ENCODE measurements around the gene MICB.
"Not testable (repeated sequence)": the region's sequence is repeated elsewhere in the genome, so short reads cannot be mapped to it uniquely, and the experiment has no call there.

MICB gene

GRCh38 chr6:31547727-31548543 lies 50.0 kb downstream of the MICB start:
- H3K4me3 ChIP-seq (ENCODE audit: low read length) = peak overlapping the region; percentile 20
- H3K9ac ChIP-seq (ENCODE audit: low read length) = peak overlapping the region; percentile 91
- H3K27me3 ChIP-seq (ENCODE audit: control insufficient read depth, insufficient read depth, low read length) = no peaks in the 10 kb centered on the region
- no peaks in the 10 kb centered on the region for H3K36me3 ChIP-seq (ENCODE audit: control insufficient read depth, insufficient read depth, low read length)
- no peaks in the 10 kb centered on the region for H3K9me3 ChIP-seq (ENCODE audit: control insufficient read depth, low read length)
- peaks cover 18% of the 10 kb centered on the region for H3K4me1 ChIP-seq (ENCODE audit: control insufficient read depth, insufficient read depth, low read length)

DNA sequence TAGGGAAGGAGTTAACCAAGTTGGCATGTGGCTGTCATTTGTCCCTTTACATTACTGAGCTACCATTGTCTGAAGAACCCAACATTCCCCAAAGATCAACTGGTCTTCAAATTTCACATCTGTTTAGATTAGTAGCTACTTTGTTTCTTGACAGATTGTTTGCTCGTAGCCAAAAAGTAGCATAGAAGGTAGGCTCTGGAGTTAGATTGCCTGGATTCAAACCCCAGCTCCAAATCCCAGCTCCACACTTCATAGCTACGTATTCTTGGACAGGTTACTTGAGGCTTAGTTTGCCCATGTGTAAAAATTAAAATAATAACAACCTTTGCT lies 50.6 kb downstream of the MICB start:
- Histone ChIP-seq H3K4me1 (ENCODE audit: control insufficient read depth, insufficient read depth, low read length) (peaks cover 15% of the 10 kb centered on the region), H3K4me3 (ENCODE audit: low read length) (peak overlapping the region; percentile 20), H3K36me3 (ENCODE audit: control insufficient read depth, insufficient read depth, low read length) (no peaks in the 10 kb centered on the region), H3K27me3 (ENCODE audit: control insufficient read depth, insufficient read depth, low read length) (no peaks in the 10 kb centered on the region), H3K9ac (ENCODE audit: low read length) (peak overlapping the region; percentile 91), H3K9me3 (ENCODE audit: control insufficient read depth, low read length) (no peaks in the 10 kb centered on the region)

GRCh38 chr6:31551371-31551770 lies 53.4 kb downstream of the MICB start:
- H3K9me3 ChIP-seq (ENCODE audit: control insufficient read depth, low read length); H3K36me3 ChIP-seq (ENCODE audit: control insufficient read depth, insufficient read depth, low read length); H3K9ac ChIP-seq (ENCODE audit: low read length); H3K27me3 ChIP-seq (ENCODE audit: control insufficient read depth, insufficient read depth, low read length); H3K4me3 ChIP-seq (ENCODE audit: low read length): not testable (repeated sequence)
- peaks cover 13% of the 10 kb centered on the region for H3K4me1 ChIP-seq (ENCODE audit: control insufficient read depth, insufficient read depth, low read length)

- Histone ChIP-seq H3K4me1 (ENCODE audit: control insufficient read depth, insufficient read depth, low read length) (no peaks in the 10 kb centered on the region), H3K27me3 (ENCODE audit: control insufficient read depth, insufficient read depth, low read length) (no peaks in the 10 kb centered on the region), H3K4me3 (ENCODE audit: low read length) (no peak overlapping the region), H3K9ac (ENCODE audit: low read length) (no peak overlapping the region), H3K9me3 (ENCODE audit: control insufficient read depth, low read length) (no peaks in the 10 kb centered on the region), H3K36me3 (ENCODE audit: control insufficient read depth, insufficient read depth, low read length) (no peaks in the 10 kb centered on the region)
Observed at GRCh38 chr6:31556307-31556706, 58.4 kb downstream of the MICB start.

- Histone ChIP-seq H3K9ac (ENCODE audit: low read length) (peak overlapping the region; percentile 15), H3K27me3 (ENCODE audit: control insufficient read depth, insufficient read depth, low read length) (no peaks in the 10 kb centered on the region), H3K4me1 (ENCODE audit: control insufficient read depth, insufficient read depth, low read length) (no peaks in the 10 kb centered on the region), H3K4me3 (ENCODE audit: low read length) (no peak overlapping the region), H3K36me3 (ENCODE audit: control insufficient read depth, insufficient read depth, low read length) (no peaks in the 10 kb centered on the region), H3K9me3 (ENCODE audit: control insufficient read depth, low read length) (no peaks in the 10 kb centered on the region)
Observed at GRCh38 chr6:31557443-31558317, 59.7 kb downstream of the MICB start.

GRCh38 chr6:31558318-31558625 lies 60.3 kb downstream of the MICB start:
- no peak overlapping the region for H3K9ac ChIP-seq (ENCODE audit: low read length)
- H3K9me3 ChIP-seq (ENCODE audit: control insufficient read depth, low read length) = no peaks in the 10 kb centered on the region
- H3K4me1 ChIP-seq (ENCODE audit: control insufficient read depth, insufficient read depth, low read length) = no peaks in the 10 kb centered on the region
- H3K4me3 ChIP-seq (ENCODE audit: low read length) = no peak overlapping the region
- H3K36me3 ChIP-seq (ENCODE audit: control insufficient read depth, insufficient read depth, low read length) = no peaks in the 10 kb centered on the region
- H3K27me3 ChIP-seq (ENCODE audit: control insufficient read depth, insufficient read depth, low read length) = no peaks in the 10 kb centered on the region

DNA sequence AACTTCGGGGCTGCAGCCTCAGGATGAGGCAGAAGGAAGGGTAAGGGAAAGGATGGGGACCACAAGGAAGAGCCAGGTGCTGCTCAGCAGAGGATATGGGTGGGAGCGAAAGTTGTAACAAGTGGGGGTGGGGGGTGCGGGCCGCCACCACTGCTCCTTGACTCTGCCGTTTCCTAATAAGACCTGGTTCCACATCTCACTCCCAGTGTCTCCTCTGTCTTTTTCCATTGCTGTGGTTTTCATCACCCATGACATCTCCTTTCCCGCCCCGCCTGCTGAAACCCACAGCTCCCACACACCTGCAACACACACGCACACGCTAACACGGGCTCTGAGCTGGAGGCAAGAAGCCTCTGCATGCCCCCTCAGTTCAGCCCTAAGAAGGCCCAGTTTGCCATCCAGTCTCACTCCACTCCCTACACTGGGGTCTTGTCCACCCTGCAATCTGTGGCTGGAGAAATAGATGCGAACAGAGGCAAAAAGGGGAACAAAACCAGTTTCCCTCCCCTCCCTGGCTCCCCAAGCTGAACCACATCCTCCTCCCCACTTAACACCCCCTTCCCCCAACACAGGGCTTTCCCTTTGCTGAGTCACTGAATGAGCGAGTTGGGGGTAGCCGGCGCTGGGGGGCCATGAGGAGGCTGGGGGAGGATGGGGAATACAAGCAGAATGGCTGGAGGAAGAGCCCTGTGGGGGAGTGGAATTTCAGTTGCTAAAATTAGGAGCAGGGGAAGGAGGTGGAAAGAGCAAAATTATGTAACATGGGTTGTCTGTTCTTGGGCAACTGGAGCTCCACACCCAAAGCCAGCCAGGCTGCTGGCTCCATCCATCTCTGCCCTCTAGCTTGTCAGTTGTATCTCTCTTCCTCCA lies 60.9 kb downstream of the MICB start:
- Histone ChIP-seq H3K9me3 (ENCODE audit: control insufficient read depth, low read length) (no peaks in the 10 kb centered on the region), H3K4me1 (ENCODE audit: control insufficient read depth, insufficient read depth, low read length) (no peaks in the 10 kb centered on the region), H3K4me3 (ENCODE audit: low read length) (no peak overlapping the region), H3K36me3 (ENCODE audit: control insufficient read depth, insufficient read depth, low read length) (no peaks in the 10 kb centered on the region), H3K27me3 (ENCODE audit: control insufficient read depth, insufficient read depth, low read length) (no peaks in the 10 kb centered on the region), H3K9ac (ENCODE audit: low read length) (no peak overlapping the region)

DNA sequence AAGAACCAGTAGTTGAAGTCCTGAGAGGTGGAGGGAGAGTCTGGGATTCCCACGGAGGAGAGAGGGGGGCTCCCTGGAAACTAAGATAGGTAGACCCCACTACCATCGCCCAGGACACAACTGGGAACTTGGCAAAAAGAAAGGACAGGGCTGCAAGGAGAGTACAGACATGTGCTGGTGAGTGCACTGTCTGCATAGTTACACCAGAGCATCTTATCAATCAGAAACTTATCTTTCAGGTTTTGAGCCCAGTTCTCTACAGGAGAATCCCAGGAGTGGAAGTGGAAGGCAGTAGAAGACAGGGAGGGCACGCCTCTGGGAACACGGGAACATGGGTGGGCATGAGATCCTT lies 61.6 kb downstream of the MICB start:
- no peaks in the 10 kb centered on the region for H3K36me3 ChIP-seq (ENCODE audit: control insufficient read depth, insufficient read depth, low read length)
- H3K4me3 ChIP-seq (ENCODE audit: low read length) = no peak overlapping the region
- H3K9ac ChIP-seq (ENCODE audit: low read length) = no peak overlapping the region
- H3K27me3 ChIP-seq (ENCODE audit: control insufficient read depth, insufficient read depth, low read length) = no peaks in the 10 kb centered on the region
- no peaks in the 10 kb centered on the region for H3K9me3 ChIP-seq (ENCODE audit: control insufficient read depth, low read length)
- no peaks in the 10 kb centered on the region for H3K4me1 ChIP-seq (ENCODE audit: control insufficient read depth, insufficient read depth, low read length)

- Histone ChIP-seq H3K4me3 (ENCODE audit: low read length) (no peak overlapping the region), H3K27me3 (ENCODE audit: control insufficient read depth, insufficient read depth, low read length) (no peaks in the 10 kb centered on the region), H3K4me1 (ENCODE audit: control insufficient read depth, insufficient read depth, low read length) (no peaks in the 10 kb centered on the region), H3K9ac (ENCODE audit: low read length) (no peak overlapping the region), H3K9me3 (ENCODE audit: control insufficient read depth, low read length) (no peaks in the 10 kb centered on the region), H3K36me3 (ENCODE audit: control insufficient read depth, insufficient read depth, low read length) (no peaks in the 10 kb centered on the region)
Observed at GRCh38 chr6:31559958-31560696, 62.2 kb downstream of the MICB start.

DNA sequence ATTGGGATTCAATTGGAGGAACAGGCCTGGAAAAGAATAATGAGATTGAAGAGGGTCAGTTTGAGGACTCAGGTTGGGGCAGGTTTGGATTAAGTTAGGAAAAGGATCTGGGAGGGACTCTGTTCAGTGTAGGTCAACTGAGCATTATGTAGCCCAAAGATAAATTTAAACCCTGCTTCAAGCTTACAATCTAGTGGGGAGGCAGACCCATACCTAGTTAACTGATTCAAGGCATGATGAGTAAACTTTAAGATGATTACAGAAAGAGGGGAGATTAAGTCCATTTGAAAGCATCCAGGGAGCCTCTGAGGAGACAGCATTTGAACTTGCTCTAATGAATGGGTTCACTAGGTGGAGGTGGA lies 62.7 kb downstream of the MICB start:
- no peak overlapping the region for H3K9ac ChIP-seq (ENCODE audit: low read length)
- no peaks in the 10 kb centered on the region for H3K4me1 ChIP-seq (ENCODE audit: control insufficient read depth, insufficient read depth, low read length)
- H3K36me3 ChIP-seq (ENCODE audit: control insufficient read depth, insufficient read depth, low read length) = no peaks in the 10 kb centered on the region
- H3K9me3 ChIP-seq (ENCODE audit: control insufficient read depth, low read length) = no peaks in the 10 kb centered on the region
- no peaks in the 10 kb centered on the region for H3K27me3 ChIP-seq (ENCODE audit: control insufficient read depth, insufficient read depth, low read length)
- H3K4me3 ChIP-seq (ENCODE audit: low read length) = no peak overlapping the region

Measured in mucosa of stomach (tissue), 1 donor.